HEK293 (cell line): Measurements from ENCODE around the gene PGBD1.

Experiments
- CTCF ChIA-PET: fragments of 350-600 bp; formaldehyde crosslinking; extraction: SDS; loops from one replicate; lab custom pipeline; 2021; ENCODE audit warnings: antibody characterized with exemption; lab: Yijun Ruan, JAX
- POLR2A ChIA-PET: fragments of 300-600 bp; formaldehyde crosslinking; extraction: SDS; loops from one replicate; lab custom pipeline; 2020; ENCODE audit warnings: antibody characterized with exemption, inconsistent platforms; lab: Yijun Ruan, JAX
- H3K27ac ChIP-seq: fragments of 200-500 bp; sonication (Bioruptor generic); 2 replicates; pipeline ENCODE4 v1.5.1; 2014; ENCODE audit warnings: low read depth, low read length, control low read depth, inconsistent platforms; ENCODE audit errors: extremely low read depth
- H3K36me3 ChIP-seq, 2 experiments: fragments of 200-500 bp in 1 of 2; sonication (Bioruptor generic) in 1 of 2; 1 replicate in 1 of 2; 2 replicates in 1 of 2; pipeline ENCODE4 v1.5.1; 2014 to 2017; ENCODE audit warnings: inconsistent platforms in 2 of 2, low read length in 2 of 2; ENCODE audit not compliant: control insufficient read depth in 2 of 2, insufficient read depth in 1 of 2
- H3K4me1 ChIP-seq: fragments of 200-500 bp; sonication (Bioruptor generic); 2 replicates; pipeline ENCODE4 v1.5.1; 2014; ENCODE audit warnings: mild to moderate bottlenecking, low read length, inconsistent platforms; ENCODE audit not compliant: control insufficient read depth, insufficient read depth
- H3K4me3 ChIP-seq: 2 replicates; pipeline ENCODE4 v1.5.1; 2011; ENCODE audit warnings: low read depth, mild to moderate bottlenecking, control low read depth, low read length, moderate library complexity
- H3K9me3 ChIP-seq: fragments of 200-500 bp; sonication (Bioruptor generic); 2 replicates; pipeline ENCODE4 v1.5.1; 2014; ENCODE audit warnings: low read depth, low read length, inconsistent platforms; ENCODE audit not compliant: control insufficient read depth, insufficient read depth
- BCL11A ChIP-seq: fragments of 450-650 bp; formaldehyde crosslinking; IDR thresholded peaks from 2 replicates; pipeline ENCODE4 v1.5.1; 2016; ENCODE audit warnings: low read depth, missing biosample characterization, missing genetic modification characterization
- MYNN ChIP-seq: fragments of 450-650 bp; formaldehyde crosslinking; IDR thresholded peaks from 2 replicates; pipeline ENCODE4 v1.5.1; 2016; ENCODE audit warnings: missing biosample characterization, missing genetic modification characterization, borderline replicate concordance
- PRDM1 ChIP-seq: fragments of 450-650 bp; formaldehyde crosslinking; IDR thresholded peaks from 2 replicates; pipeline ENCODE4; 2016; ENCODE audit warnings: missing biosample characterization, missing genetic modification characterization
- SP3 ChIP-seq: fragments of 450-650 bp; formaldehyde crosslinking; IDR thresholded peaks from 2 replicates; pipeline ENCODE4 v1.5.1; 2016; ENCODE audit warnings: missing biosample characterization, missing genetic modification characterization
- SP7 ChIP-seq: fragments of 450-650 bp; formaldehyde crosslinking; IDR thresholded peaks from 2 replicates; pipeline ENCODE4 v1.5.1; 2016; ENCODE audit warnings: missing biosample characterization, missing genetic modification characterization
- ZNF10 ChIP-seq: fragments of 450-650 bp; formaldehyde crosslinking; IDR thresholded peaks from 2 replicates; pipeline ENCODE4 v1.5.1; 2017; ENCODE audit warnings: missing biosample characterization, missing genetic modification characterization
- ZNF184 ChIP-seq: fragments of 450-650 bp; IDR thresholded peaks from 2 replicates; pipeline ENCODE4 v1.5.1; 2018; ENCODE audit warnings: missing biosample characterization, mild to moderate bottlenecking, missing genetic modification characterization
- ZNF19 ChIP-seq: fragments of 450-650 bp; formaldehyde crosslinking; IDR thresholded peaks from 2 replicates; pipeline ENCODE4; 2016; ENCODE audit warnings: missing biosample characterization, missing genetic modification characterization, low read depth
- ZNF239 ChIP-seq: fragments of 450-650 bp; formaldehyde crosslinking; IDR thresholded peaks from 2 replicates; pipeline ENCODE4 v1.5.1; 2016; ENCODE audit warnings: missing biosample characterization, missing genetic modification characterization
- ZNF248 ChIP-seq: fragments of 450-650 bp; formaldehyde crosslinking; IDR thresholded peaks from 2 replicates; pipeline ENCODE4 v1.5.1; 2017; ENCODE audit warnings: missing biosample characterization, missing genetic modification characterization
- ZNF366 ChIP-seq: fragments of 450-650 bp; formaldehyde crosslinking; conservative IDR thresholded peaks from 2 replicates; pipeline ENCODE4 v1.5.1; 2016; ENCODE audit warnings: missing biosample characterization, missing genetic modification characterization
- ZNF423 ChIP-seq: fragments of 450-650 bp; formaldehyde crosslinking; IDR thresholded peaks from 2 replicates; pipeline ENCODE4 v1.5.1; 2016; ENCODE audit warnings: missing biosample characterization, missing genetic modification characterization
- ZNF600 ChIP-seq: fragments of 450-650 bp; formaldehyde crosslinking; IDR thresholded peaks from 2 replicates; pipeline ENCODE4 v1.5.1; 2016; ENCODE audit warnings: missing biosample characterization, missing genetic modification characterization
- ZNF660 ChIP-seq: fragments of 450-650 bp; IDR thresholded peaks from 2 replicates; pipeline ENCODE4 v1.5.1; 2018; ENCODE audit warnings: missing biosample characterization, mild to moderate bottlenecking, missing genetic modification characterization
- TF ChIP-seq, protein P1 (sequence below): fragments of 450-650 bp; formaldehyde crosslinking; IDR thresholded peaks from 2 replicates; pipeline ENCODE4 v1.5.1; 2016; ENCODE audit warnings: missing biosample characterization, missing genetic modification characterization
- TF ChIP-seq, protein P2 (sequence below): fragments of 450-650 bp; formaldehyde crosslinking; IDR thresholded peaks from 2 replicates; pipeline ENCODE4 v1.5.1; 2016; ENCODE audit warnings: missing biosample characterization, missing genetic modification characterization, borderline replicate concordance
- TF ChIP-seq, protein P3 (sequence below): fragments of 450-650 bp; formaldehyde crosslinking; IDR thresholded peaks from 2 replicates; pipeline ENCODE4 v1.5.1; 2016; ENCODE audit warnings: missing biosample characterization, missing genetic modification characterization

PGBD1 gene

DNA sequence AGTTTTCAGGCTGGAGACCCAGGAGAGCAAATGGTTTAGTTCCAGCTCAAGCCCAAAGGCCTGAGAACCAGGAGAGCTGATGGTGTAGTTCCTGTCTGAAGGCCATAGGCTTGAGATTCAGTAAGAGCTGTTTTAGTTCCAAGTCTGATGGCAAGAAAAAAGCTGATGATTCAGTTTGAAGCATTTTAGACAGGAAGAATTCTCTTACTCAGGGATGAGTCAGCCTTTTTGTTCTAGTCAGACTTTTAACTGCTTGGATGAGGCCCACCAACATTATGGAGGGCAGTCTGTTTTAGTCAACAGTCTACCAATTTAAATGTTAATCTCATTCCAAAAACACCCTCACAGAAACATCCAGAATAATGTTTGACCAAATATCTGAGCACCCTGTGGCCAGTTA, 11.9 kb upstream of the PGBD1 start:
- Histone ChIP-seq H3K9me3 (no peaks in the 10 kb centered on the region), H3K4me1 (peaks cover 10% of the 10 kb centered on the region; the same call in 1 of the 2 replicates), H3K4me3 (no peak overlapping the region), H3K27ac (no peak overlapping the region), H3K36me3 (peaks cover 17 to 31% of the 10 kb centered on the region in 2 experiments; a peak in 2 of 3 replicates)
- ChIA-PET POLR2A (interaction anchor here (1.2 to 2.2 kb wide), 3 partner anchors 12 to 86 kb away, joined by 3 to 6 read pairs (median 3); partner anchors contain the start of genes PGBD1 and ZKSCAN4), CTCF (interaction anchor here (0.6 kb wide), 1 partner anchor 13 kb away, joined by 3 read pairs; no protein-coding TSS in a partner anchor)
- TF ChIP-seq ZNF660 (tag by site-specific recombination) (0 out of 2 replicates have a peak, but pooled peaks have one; percentile 42), ZNF248 (tag by site-specific recombination) (no peak), ZNF600 (tag by site-specific recombination) (no peak), SP3 (tag by site-specific recombination) (0 out of 2 replicates have a peak, but pooled peaks have one; percentile 15), ZNF366 (tag by site-specific recombination) (0 out of 2 replicates have a peak, but pooled peaks have one; percentile 14), MYNN (peak; percentile 31; the same call in 1 of the 2 replicates), ZNF184 (tag by site-specific recombination) (peak; percentile 54; the same call in 1 of the 2 replicates), SP7 (tag by site-specific recombination) (peak; percentile 65), ZNF10 (tag by site-specific recombination) (peak; percentile 93), ZNF19 (tag by site-specific recombination) (no peak)
- TF ChIP-seq, protein P1, sequence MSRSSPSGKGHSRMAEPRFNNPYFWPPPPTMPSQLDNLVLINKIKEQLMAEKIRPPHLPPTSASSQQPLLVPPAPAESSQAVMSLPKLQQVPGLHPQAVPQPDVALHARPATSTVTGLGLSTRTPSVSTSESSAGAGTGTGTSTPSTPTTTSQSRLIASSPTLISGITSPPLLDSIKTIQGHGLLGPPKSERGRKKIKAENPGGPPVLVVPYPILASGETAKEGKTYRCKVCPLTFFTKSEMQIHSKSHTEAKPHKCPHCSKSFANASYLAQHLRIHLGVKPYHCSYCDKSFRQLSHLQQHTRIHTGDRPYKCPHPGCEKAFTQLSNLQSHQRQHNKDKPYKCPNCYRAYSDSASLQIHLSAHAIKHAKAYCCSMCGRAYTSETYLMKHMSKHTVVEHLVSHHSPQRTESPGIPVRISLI (tag by site-specific recombination), result peak; percentile 70; the same call in 1 of the 2 replicates

DNA sequence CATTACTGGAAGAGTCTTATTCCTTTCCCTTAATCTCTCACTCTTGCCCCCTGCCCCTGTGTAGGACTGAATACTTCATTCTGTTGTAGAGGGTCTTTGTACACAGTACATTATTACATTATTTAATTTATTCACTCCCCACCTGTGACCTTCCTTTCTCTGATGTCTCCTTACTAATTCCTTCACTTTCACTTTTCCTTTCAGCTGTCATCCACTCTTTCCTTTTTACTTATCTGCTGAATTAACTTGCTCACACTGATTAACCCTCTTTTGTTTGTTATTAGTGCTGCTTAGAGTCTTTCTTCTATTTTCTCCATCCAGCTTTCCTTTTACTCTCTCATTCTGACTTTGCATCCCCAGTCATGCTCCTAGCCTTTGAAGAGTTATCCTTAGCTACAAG, 6.5 kb upstream of the PGBD1 start:
- ChIA-PET POLR2A (interaction anchor here (1.3 to 1.7 kb wide), 2 partner anchors 8 to 61 kb away, joined by 4 to 7 read pairs; partner anchors contain the start of gene ZSCAN26), CTCF (interaction anchor here (1.3 kb wide), 1 partner anchor 81 kb away, joined by 4 read pairs; no protein-coding TSS in a partner anchor)
- H3K4me3 ChIP-seq, result no peak overlapping the region
- TF ChIP-seq ZNF239 (tag by site-specific recombination) (no peak), PRDM1 (peak; percentile 97)
- TF ChIP-seq, all 188 proteins: peak for 1
- no peak overlapping the region for H3K27ac ChIP-seq
- H3K36me3 ChIP-seq, result peaks cover 28 to 65% of the 10 kb centered on the region in 2 experiments
- H3K9me3 ChIP-seq, result no peaks in the 10 kb centered on the region
- H3K4me1 ChIP-seq, result no peaks in the 10 kb centered on the region

DNA sequence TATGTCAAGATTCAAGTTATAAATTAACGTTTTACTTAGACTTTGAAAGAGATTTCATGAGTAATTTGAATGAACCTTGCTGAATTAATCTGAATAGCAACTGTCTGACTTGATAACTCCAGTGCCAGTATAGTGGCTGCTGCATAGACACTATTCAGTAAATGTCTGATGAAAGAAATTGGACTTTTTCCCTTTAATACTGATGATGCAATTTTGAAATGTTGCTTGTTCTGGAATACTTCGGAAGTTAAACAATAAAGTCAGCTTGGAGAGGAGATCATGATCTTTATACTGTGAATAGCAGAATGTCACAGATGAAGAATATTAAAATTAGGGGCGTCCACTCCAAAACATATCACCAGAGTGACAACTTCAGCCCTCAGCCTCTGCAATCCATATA, 3.6 kb upstream of the PGBD1 start:
- Histone ChIP-seq H3K36me3 (peaks cover 23 to 51% of the 10 kb centered on the region in 2 experiments), H3K9me3 (no peaks in the 10 kb centered on the region), H3K27ac (no peak overlapping the region), H3K4me3 (no peak overlapping the region), H3K4me1 (no peaks in the 10 kb centered on the region)
- ChIA-PET POLR2A (interaction anchor here (0.6 to 1.5 kb wide), 2 partner anchors 11 to 680 kb away, joined by 5 to 6 read pairs; partner anchors contain the start of gene ZSCAN26), CTCF (interaction anchor here (0.6 to 1.8 kb wide), 2 partner anchors 78 to 1133 kb away, joined by 6 to 7 read pairs; no protein-coding TSS in a partner anchor)
- TF ChIP-seq, protein P2, sequence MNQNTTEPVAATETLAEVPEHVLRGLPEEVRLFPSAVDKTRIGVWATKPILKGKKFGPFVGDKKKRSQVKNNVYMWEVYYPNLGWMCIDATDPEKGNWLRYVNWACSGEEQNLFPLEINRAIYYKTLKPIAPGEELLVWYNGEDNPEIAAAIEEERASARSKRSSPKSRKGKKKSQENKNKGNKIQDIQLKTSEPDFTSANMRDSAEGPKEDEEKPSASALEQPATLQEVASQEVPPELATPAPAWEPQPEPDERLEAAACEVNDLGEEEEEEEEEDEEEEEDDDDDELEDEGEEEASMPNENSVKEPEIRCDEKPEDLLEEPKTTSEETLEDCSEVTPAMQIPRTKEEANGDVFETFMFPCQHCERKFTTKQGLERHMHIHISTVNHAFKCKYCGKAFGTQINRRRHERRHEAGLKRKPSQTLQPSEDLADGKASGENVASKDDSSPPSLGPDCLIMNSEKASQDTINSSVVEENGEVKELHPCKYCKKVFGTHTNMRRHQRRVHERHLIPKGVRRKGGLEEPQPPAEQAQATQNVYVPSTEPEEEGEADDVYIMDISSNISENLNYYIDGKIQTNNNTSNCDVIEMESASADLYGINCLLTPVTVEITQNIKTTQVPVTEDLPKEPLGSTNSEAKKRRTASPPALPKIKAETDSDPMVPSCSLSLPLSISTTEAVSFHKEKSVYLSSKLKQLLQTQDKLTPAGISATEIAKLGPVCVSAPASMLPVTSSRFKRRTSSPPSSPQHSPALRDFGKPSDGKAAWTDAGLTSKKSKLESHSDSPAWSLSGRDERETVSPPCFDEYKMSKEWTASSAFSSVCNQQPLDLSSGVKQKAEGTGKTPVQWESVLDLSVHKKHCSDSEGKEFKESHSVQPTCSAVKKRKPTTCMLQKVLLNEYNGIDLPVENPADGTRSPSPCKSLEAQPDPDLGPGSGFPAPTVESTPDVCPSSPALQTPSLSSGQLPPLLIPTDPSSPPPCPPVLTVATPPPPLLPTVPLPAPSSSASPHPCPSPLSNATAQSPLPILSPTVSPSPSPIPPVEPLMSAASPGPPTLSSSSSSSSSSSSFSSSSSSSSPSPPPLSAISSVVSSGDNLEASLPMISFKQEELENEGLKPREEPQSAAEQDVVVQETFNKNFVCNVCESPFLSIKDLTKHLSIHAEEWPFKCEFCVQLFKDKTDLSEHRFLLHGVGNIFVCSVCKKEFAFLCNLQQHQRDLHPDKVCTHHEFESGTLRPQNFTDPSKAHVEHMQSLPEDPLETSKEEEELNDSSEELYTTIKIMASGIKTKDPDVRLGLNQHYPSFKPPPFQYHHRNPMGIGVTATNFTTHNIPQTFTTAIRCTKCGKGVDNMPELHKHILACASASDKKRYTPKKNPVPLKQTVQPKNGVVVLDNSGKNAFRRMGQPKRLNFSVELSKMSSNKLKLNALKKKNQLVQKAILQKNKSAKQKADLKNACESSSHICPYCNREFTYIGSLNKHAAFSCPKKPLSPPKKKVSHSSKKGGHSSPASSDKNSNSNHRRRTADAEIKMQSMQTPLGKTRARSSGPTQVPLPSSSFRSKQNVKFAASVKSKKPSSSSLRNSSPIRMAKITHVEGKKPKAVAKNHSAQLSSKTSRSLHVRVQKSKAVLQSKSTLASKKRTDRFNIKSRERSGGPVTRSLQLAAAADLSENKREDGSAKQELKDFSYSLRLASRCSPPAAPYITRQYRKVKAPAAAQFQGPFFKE, result no peak
- TF ChIP-seq BCL11A (tag by site-specific recombination) (no peak), ZNF423 (tag by site-specific recombination) (no peak)
- TF ChIP-seq, protein P3, sequence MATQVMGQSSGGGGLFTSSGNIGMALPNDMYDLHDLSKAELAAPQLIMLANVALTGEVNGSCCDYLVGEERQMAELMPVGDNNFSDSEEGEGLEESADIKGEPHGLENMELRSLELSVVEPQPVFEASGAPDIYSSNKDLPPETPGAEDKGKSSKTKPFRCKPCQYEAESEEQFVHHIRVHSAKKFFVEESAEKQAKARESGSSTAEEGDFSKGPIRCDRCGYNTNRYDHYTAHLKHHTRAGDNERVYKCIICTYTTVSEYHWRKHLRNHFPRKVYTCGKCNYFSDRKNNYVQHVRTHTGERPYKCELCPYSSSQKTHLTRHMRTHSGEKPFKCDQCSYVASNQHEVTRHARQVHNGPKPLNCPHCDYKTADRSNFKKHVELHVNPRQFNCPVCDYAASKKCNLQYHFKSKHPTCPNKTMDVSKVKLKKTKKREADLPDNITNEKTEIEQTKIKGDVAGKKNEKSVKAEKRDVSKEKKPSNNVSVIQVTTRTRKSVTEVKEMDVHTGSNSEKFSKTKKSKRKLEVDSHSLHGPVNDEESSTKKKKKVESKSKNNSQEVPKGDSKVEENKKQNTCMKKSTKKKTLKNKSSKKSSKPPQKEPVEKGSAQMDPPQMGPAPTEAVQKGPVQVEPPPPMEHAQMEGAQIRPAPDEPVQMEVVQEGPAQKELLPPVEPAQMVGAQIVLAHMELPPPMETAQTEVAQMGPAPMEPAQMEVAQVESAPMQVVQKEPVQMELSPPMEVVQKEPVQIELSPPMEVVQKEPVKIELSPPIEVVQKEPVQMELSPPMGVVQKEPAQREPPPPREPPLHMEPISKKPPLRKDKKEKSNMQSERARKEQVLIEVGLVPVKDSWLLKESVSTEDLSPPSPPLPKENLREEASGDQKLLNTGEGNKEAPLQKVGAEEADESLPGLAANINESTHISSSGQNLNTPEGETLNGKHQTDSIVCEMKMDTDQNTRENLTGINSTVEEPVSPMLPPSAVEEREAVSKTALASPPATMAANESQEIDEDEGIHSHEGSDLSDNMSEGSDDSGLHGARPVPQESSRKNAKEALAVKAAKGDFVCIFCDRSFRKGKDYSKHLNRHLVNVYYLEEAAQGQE (tag by site-specific recombination), result no peak
